HCT116 (cell line): ENCODE data around the gene HSP90AA1. TPM values are rescaled to one million over a fixed set of nuclear protein-coding genes. Genes with fewer than 3 reads are reported as not detected.

ENCODE experiments used
- ATAC-seq: fragments of 200-7000 bp; cut with Tn5 transposase; 2 replicates; pipeline ENCODE4 v1.9.1; 2020; ENCODE audit warnings: mild to moderate bottlenecking, moderate library complexity
- BruUV-seq: library from RNA; stranded (reverse); fragments of 400-500 nt; replicated peaks from 2 replicates; lab custom pipeline; 2021; lab: Mats Ljungman, UMichigan
- CTCF ChIA-PET: fragments of 300-600 bp; sonication (Branson Sonifier 250); formaldehyde crosslinking; loops from one replicate; lab custom pipeline; 2021; ENCODE audit warnings: antibody characterized with exemption; lab: Charles Lee
- POLR2A ChIA-PET: fragments of 300-600, 350-600 bp; sonication (Branson Sonifier 250); formaldehyde crosslinking; loops from one replicate; lab custom pipeline; 2021; ENCODE audit warnings: antibody characterized with exemption; lab: Charles Lee
- RAD21 ChIA-PET, 2 experiments: fragments of 300-600 bp; sonication (Branson Sonifier 250); formaldehyde crosslinking; loops; one replicate each; lab custom pipeline; 2023; ENCODE audit warnings: low total read pairs in 2 of 2; ENCODE audit not compliant: uncharacterized antibody in 2 of 2, unreplicated experiment in 2 of 2, low non-redundant PET in 1 of 2; lab: Charles Lee
- DNase-seq: peaks from one replicate; pipeline ENCODE4 v3.0.0-alpha.2; 2010; ENCODE audit warnings: low read depth, low spot score
- H2AFZ ChIP-seq: fragments of 200-600 bp; shearing (Covaris generic), sonication (generic); 2 replicates; pipeline ENCODE4 v1.6.1; 2017; ENCODE audit warnings: low read depth, mixed run types, mixed read lengths, antibody characterized with exemption, low read length; ENCODE audit not compliant: poor library complexity, severe bottlenecking
- H3K27ac ChIP-seq: 2 replicates; pipeline ENCODE4 v1.5.1; 2012; ENCODE audit warnings: low read depth, low read length
- H3K27me3 ChIP-seq: fragments of 200-600 bp; sonication (generic); 2 replicates; pipeline ENCODE4 v1.6.1; 2016; ENCODE audit warnings: mixed run types, low read length, mixed read lengths; ENCODE audit not compliant: insufficient read depth
- H3K36me3 ChIP-seq, 2 experiments: fragments of 200-500 bp in 1 of 2; fragments of 200-600 bp in 1 of 2; sonication (Bioruptor generic) in 1 of 2; sonication (generic) in 1 of 2; 2 replicates each; pipeline versions ENCODE4 v1.5.1 to v1.6.1; 2014 to 2016; ENCODE audit warnings: low read length in 2 of 2, inconsistent platforms in 1 of 2, mixed read lengths in 1 of 2, mixed run types in 1 of 2; ENCODE audit not compliant: insufficient read depth in 2 of 2, control insufficient read depth in 1 of 2
- H3K4me1 ChIP-seq, 2 experiments: fragments of 200-600 bp in 1 of 2; sonication (generic) in 1 of 2; 2 replicates each; pipeline versions ENCODE4 v1.5.1 to v1.6.1; 2012 to 2017; ENCODE audit warnings: low read length in 2 of 2, inconsistent platforms in 1 of 2, mild to moderate bottlenecking in 1 of 2, mixed read lengths in 1 of 2, mixed run types in 1 of 2, moderate library complexity in 1 of 2; ENCODE audit not compliant: insufficient read depth in 2 of 2, control insufficient read depth in 1 of 2
- H3K4me2 ChIP-seq: fragments of 200-600 bp; sonication (generic); 2 replicates; pipeline ENCODE4 v1.6.1; 2017; ENCODE audit warnings: mixed run types, low read length, mixed read lengths
- H3K4me3 ChIP-seq, 2 experiments: fragments of 200-600 bp in 1 of 2; sonication (generic) in 1 of 2; replicated peaks in 1 of 2; 2 replicates each; pipeline ENCODE4 v1.5.1; 2011 to 2016; ENCODE audit warnings: low read length in 2 of 2, control low read depth in 1 of 2, low read depth in 1 of 2, mild to moderate bottlenecking in 1 of 2, mixed read lengths in 1 of 2, mixed run types in 1 of 2
- H3K79me2 ChIP-seq: fragments of 200-600 bp; sonication (generic); 2 replicates; pipeline ENCODE4 v1.6.1; 2017; ENCODE audit warnings: mild to moderate bottlenecking, mixed run types, low read length, moderate library complexity, mixed read lengths; ENCODE audit not compliant: insufficient read depth
- H3K9ac ChIP-seq: fragments of 200-600 bp; sonication (generic); 2 replicates; pipeline ENCODE4 v1.6.1; 2016; ENCODE audit warnings: low read length, mixed read lengths
- H3K9me2 ChIP-seq: fragments of 200-600 bp; sonication (generic), shearing (Covaris generic); 2 replicates; pipeline ENCODE4 v1.6.1; 2017; ENCODE audit warnings: mixed run types, mild to moderate bottlenecking, moderate library complexity; ENCODE audit not compliant: insufficient read depth
- H3K9me3 ChIP-seq, 2 experiments: fragments of 200-500 bp in 1 of 2; fragments of 200-600 bp in 1 of 2; sonication (Bioruptor generic) in 1 of 2; sonication (generic) in 1 of 2; 2 replicates each; pipeline ENCODE4 v1.6.1; 2014 to 2017; ENCODE audit warnings: low read length in 2 of 2, mixed read lengths in 2 of 2, inconsistent platforms in 1 of 2, low read depth in 1 of 2, mild to moderate bottlenecking in 1 of 2, mixed run types in 1 of 2, moderate library complexity in 1 of 2; ENCODE audit not compliant: control insufficient read depth in 1 of 2, insufficient read depth in 1 of 2
- H4K20me1 ChIP-seq: fragments of 200-600 bp; sonication (generic), shearing (Covaris generic); 2 replicates; pipeline ENCODE4 v1.6.1; 2017; ENCODE audit warnings: mixed run types, mild to moderate bottlenecking, moderate library complexity; ENCODE audit not compliant: insufficient read depth
- CEBPB ChIP-seq: IDR thresholded peaks from 2 replicates; pipeline ENCODE4 v1.6.1; 2012; ENCODE audit warnings: low read depth
- FOSL1 ChIP-seq: IDR thresholded peaks from 2 replicates; pipeline ENCODE4 v1.6.1; 2012; ENCODE audit warnings: low read depth
- SIN3A ChIP-seq: IDR thresholded peaks from 2 replicates; pipeline ENCODE4 v1.6.1; 2012; ENCODE audit warnings: low read depth
- intact Hi-C: fragments of 100-400 bp; cut with micrococcal nuclease; formaldehyde crosslinking; loops from 2 replicates; pipeline ENCODE4 v1.10.0; 2022
- total RNA-seq: library from RNA; stranded (reverse); gene quantifications from one replicate; pipeline ENCODE4 v1.2.1, GENCODE V29; 2021; ENCODE audit not compliant: unreplicated experiment
- TF ChIP-seq, protein P1 (sequence below): IDR thresholded peaks from 2 replicates; pipeline ENCODE4 v1.6.1; 2012; ENCODE audit warnings: low read depth
- TF ChIP-seq, protein P2 (sequence below), 3 experiments: fragments of 200-600 bp in 1 of 3; sonication (generic) in 1 of 3; IDR thresholded peaks in 2 of 3; conservative IDR thresholded peaks in 1 of 3; 2 replicates each; pipeline ENCODE4 v1.5.1; 2012 to 2017; ENCODE audit warnings: low read depth in 2 of 3, low read length in 2 of 3, antibody characterized with exemption in 1 of 3, borderline replicate concordance in 1 of 3, control low read depth in 1 of 3, mild to moderate bottlenecking in 1 of 3, mixed read lengths in 1 of 3, mixed run types in 1 of 3, moderate library complexity in 1 of 3; ENCODE audit not compliant: insufficient read depth in 1 of 3
- TF ChIP-seq, protein P3 (sequence below): IDR thresholded peaks from 2 replicates; pipeline ENCODE4 v1.6.1; 2012

The HSP90AA1 gene
- total RNA-seq, 1 experiment from 2014 or later = 1,380 TPM

DNA sequence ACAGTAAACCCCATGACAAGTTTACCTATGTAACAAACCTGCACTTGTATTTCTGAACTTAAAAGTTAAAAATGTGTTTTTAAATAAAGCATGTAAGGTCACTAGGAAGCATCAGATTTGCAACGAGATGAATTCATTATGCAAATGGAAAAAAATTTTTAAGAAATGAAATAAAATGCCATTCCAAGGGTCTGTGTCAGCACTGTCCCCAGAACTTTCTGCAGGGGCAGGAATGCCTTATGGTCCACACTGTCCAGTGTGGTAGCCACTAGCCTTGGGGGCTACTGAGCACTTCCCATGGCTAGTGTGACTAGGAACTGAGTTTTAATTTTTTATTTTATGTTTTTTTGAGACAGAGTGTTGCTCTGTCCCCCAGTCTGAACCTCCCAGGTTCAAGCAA, 49.2 kb downstream of the HSP90AA1 start:
- Histone ChIP-seq H3K36me3 (peaks cover 75 to 83% of the 10 kb centered on the region in 2 experiments), H2AFZ (no peak overlapping the region)
- no peak for TF ChIP-seq SIN3A
- TF ChIP-seq, protein P1, sequence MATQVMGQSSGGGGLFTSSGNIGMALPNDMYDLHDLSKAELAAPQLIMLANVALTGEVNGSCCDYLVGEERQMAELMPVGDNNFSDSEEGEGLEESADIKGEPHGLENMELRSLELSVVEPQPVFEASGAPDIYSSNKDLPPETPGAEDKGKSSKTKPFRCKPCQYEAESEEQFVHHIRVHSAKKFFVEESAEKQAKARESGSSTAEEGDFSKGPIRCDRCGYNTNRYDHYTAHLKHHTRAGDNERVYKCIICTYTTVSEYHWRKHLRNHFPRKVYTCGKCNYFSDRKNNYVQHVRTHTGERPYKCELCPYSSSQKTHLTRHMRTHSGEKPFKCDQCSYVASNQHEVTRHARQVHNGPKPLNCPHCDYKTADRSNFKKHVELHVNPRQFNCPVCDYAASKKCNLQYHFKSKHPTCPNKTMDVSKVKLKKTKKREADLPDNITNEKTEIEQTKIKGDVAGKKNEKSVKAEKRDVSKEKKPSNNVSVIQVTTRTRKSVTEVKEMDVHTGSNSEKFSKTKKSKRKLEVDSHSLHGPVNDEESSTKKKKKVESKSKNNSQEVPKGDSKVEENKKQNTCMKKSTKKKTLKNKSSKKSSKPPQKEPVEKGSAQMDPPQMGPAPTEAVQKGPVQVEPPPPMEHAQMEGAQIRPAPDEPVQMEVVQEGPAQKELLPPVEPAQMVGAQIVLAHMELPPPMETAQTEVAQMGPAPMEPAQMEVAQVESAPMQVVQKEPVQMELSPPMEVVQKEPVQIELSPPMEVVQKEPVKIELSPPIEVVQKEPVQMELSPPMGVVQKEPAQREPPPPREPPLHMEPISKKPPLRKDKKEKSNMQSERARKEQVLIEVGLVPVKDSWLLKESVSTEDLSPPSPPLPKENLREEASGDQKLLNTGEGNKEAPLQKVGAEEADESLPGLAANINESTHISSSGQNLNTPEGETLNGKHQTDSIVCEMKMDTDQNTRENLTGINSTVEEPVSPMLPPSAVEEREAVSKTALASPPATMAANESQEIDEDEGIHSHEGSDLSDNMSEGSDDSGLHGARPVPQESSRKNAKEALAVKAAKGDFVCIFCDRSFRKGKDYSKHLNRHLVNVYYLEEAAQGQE = no peak
- no peak for TF ChIP-seq FOSL1
- TF ChIP-seq, protein P2, sequence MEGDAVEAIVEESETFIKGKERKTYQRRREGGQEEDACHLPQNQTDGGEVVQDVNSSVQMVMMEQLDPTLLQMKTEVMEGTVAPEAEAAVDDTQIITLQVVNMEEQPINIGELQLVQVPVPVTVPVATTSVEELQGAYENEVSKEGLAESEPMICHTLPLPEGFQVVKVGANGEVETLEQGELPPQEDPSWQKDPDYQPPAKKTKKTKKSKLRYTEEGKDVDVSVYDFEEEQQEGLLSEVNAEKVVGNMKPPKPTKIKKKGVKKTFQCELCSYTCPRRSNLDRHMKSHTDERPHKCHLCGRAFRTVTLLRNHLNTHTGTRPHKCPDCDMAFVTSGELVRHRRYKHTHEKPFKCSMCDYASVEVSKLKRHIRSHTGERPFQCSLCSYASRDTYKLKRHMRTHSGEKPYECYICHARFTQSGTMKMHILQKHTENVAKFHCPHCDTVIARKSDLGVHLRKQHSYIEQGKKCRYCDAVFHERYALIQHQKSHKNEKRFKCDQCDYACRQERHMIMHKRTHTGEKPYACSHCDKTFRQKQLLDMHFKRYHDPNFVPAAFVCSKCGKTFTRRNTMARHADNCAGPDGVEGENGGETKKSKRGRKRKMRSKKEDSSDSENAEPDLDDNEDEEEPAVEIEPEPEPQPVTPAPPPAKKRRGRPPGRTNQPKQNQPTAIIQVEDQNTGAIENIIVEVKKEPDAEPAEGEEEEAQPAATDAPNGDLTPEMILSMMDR (IDR thresholded peaks at IDR 0.05 in 2 of 3, conservative IDR thresholded peaks at IDR 0.05 in 1 of 3; ENCODE audit: borderline replicate concordance in 1 of 3, insufficient read depth in 1 of 3, low read depth in 2 of 3, low read length in 2 of 3) = no peak
- TF ChIP-seq, protein P3, sequence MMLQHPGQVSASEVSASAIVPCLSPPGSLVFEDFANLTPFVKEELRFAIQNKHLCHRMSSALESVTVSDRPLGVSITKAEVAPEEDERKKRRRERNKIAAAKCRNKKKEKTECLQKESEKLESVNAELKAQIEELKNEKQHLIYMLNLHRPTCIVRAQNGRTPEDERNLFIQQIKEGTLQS = no peak
- TF ChIP-seq CEBPB = no peak
- TF ChIP-seq, all 23 proteins: peak for 0
- no peak overlapping the region for H3K4me2 ChIP-seq
- H3K4me1 ChIP-seq = no peaks in the 10 kb centered on the region
- intact Hi-C loops = loop anchor here (5.0 kb wide), 1 partner anchor 35 kb away; no protein-coding TSS in a partner anchor
- no peaks in the 10 kb centered on the region for H3K9me3 ChIP-seq
- no peaks in the 10 kb centered on the region for H4K20me1 ChIP-seq
- H3K9ac ChIP-seq = no peak overlapping the region
- H3K9me2 ChIP-seq = no peaks in the 10 kb centered on the region
- POLR2A ChIA-PET = no interaction called here
- RAD21 ChIA-PET = no interaction called here
- H3K27me3 ChIP-seq = no peaks in the 10 kb centered on the region
- no peak overlapping the region for H3K4me3 ChIP-seq
- no peak overlapping the region for H3K27ac ChIP-seq
- CTCF ChIA-PET = interaction anchor here (1.3 kb wide), 1 partner anchor 9 kb away, joined by 4 read pairs; no protein-coding TSS in a partner anchor
- no peak for DNase-seq
- no TSS peak for BruUV-seq
- ATAC-seq = no peak
- no peaks in the 10 kb centered on the region for H3K79me2 ChIP-seq
